Coronary artery (tissue), 2 donors: ENCODE results near the gene CXCL5.
A peak's percentile ranks its signal among the peaks of the same experiment; 100 is the strongest.

ENCODE experiments used
- DNase-seq: peaks from one replicate; pipeline ENCODE4 v3.0.0-alpha.2; 2017; ENCODE audit warnings: low spot score
- H3K27ac ChIP-seq, 2 donors: fragments of 200-600 bp; sonication (generic); one replicate each; pipeline ENCODE4 v1.5.1; 2016 to 2019
- H3K4me3 ChIP-seq: fragments of 200-600 bp; sonication (generic); 2 replicates; pipeline ENCODE4 v1.5.1; 2016; ENCODE audit warnings: mild to moderate bottlenecking, moderate library complexity
- CTCF ChIP-seq: fragments of 200-600 bp; sonication (generic); IDR thresholded peaks from one replicate; pipeline ENCODE4 v1.5.1; 2019; ENCODE audit warnings: antibody characterized with exemption

The CXCL5 gene

DNA sequence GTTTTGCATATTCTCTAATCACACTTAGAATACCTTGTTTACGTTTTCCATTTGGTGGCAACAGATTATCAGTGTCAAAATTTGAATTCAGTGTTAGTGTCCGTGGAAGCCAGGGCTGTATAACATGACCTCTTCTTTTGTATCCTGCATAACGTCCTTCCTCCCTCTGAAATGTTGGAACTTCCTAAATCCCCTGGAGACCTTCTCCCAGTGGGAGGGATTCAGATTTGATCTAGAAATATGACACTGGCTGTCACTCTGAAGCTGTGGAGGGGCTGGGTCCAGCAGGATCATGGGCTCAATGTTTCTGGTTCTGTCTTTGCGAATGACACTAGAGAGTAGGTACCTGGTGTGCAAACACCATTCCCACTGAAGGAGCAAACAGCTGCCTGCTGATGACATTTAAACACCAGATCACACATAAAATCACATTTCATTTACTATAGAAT is 40.9 kb upstream of the CXCL5 start:
- peak overlapping the region; percentile 74 for H3K4me3 ChIP-seq
- TF ChIP-seq CTCF: no peak
- DNase-seq: no peak
- peak overlapping the region in 1 of 2 donors; percentile 58 for H3K27ac ChIP-seq

DNA sequence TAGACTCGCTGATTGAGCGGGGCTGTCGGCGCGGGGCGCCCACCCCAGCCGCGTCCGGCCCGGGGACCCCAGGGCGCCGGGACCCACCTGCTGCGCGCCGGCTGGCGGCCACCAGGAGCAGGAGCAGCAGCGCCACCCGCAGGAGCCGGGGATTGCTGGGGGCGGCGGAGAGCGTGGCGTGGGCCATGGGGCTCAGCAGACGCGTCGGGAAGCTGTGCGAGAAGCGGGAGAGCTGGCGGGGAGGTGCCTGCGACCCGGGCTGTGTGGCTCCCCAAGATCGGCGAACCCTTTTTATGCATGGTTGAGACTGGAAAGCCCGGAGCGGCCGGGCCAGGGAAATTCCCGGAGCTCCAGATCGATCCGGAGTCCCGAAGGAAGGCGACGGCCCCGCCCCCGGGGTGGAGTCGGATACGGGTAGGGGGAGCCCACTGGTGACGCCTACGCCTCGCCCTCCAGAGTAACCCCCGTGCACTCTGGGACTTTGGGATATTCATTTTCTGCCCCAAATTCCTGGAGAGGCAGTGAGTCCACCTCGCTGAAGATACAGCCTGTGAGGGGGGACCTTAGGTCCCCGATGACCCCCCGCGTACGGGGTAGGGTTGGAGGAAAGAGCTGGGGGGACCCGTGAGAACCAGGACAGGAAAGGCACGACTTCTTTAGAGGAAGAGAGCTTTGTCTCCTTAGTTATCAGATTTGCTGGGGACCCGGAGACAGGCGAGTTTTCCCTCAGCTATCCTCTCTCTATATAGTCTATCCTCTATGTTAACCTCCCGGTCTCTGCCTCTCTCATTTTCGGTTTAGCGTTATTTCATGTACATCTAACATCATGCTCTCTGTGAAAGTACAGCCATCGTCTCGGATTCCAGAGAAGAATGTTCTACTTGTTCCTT is 40.2 kb upstream of the CXCL5 start, which contains the start of gene CXCL3:
Gene CXCL3, minus strand, starts transcription at position 265 of the 890 bp plus-strand sequence. Its CDS starts 78 bp downstream, at position 187.
- DNase-seq: peak; percentile 79
- peak within 1 kb of the TSS; percentile 74 for H3K4me3 ChIP-seq
- peak; percentile 45 for TF ChIP-seq CTCF
- H3K27ac ChIP-seq: peak within 1 kb of the TSS; percentile 54 to 58

- H3K4me3 ChIP-seq: peak overlapping the region; percentile 74
- TF ChIP-seq CTCF: no peak
- peak overlapping the region in 1 of 2 donors; percentile 58 for H3K27ac ChIP-seq
- DNase-seq: no peak
Observed at GRCh38 chr4:74038086-74038424, 39.6 kb upstream of the CXCL5 start.

- no peak overlapping the region for H3K27ac ChIP-seq
- no peak for TF ChIP-seq CTCF
- H3K4me3 ChIP-seq: peak overlapping the region; percentile 74
- DNase-seq: no peak
Observed at GRCh38 chr4:74037076-74037955, 38.8 kb upstream of the CXCL5 start.

DNA sequence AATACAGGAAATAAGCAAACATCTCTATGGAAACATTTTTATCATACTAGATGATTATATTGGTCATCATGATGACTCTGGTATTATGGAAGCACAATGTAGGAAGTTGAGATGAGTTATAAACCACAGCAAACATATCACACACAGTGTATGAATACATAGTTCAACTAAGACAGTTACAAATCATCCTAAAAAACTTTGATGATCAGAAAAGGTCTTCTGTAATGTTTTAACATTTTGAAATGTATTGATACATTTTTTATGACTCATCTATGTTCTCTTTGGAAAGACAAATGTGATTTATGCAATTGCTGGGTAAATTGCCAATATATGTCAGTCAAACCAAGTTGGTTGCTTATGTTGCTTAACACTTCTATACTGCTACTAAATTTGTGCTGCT is 35.3 kb upstream of the CXCL5 start:
- no peak for DNase-seq
- no peak for TF ChIP-seq CTCF
- H3K27ac ChIP-seq: no peak overlapping the region
- no peak overlapping the region for H3K4me3 ChIP-seq

- DNase-seq: no peak
- no peak for TF ChIP-seq CTCF
- Histone ChIP-seq H3K4me3 (no peak overlapping the region), H3K27ac (no peak overlapping the region)
Observed at GRCh38 chr4:74032064-74032463, 33.6 kb upstream of the CXCL5 start.
